GM23338 (cell line): ENCODE results near the gene C4A. TPM values are rescaled to one million over a fixed set of nuclear protein-coding genes. Genes with fewer than 3 reads are reported as not detected.
A peak's percentile ranks its signal among the peaks of the same experiment; 100 is the strongest.
"Not testable (repeated sequence)": the region's sequence is repeated elsewhere in the genome, so short reads cannot be mapped to it uniquely, and the experiment has no call there.

Source experiments
- ATAC-seq: fragments of 200-7000 bp; cut with Tn5 transposase; 3 replicates; pipeline ENCODE4 v1.9.1; 2020
- DNase-seq: peaks from one replicate; pipeline ENCODE4 v3.0.0-alpha.2; 2015; ENCODE audit warnings: low spot score
- H2AFZ ChIP-seq: fragments of 200-600 bp; sonication (generic); 2 replicates; pipeline ENCODE4 v1.8.0; 2016; ENCODE audit warnings: antibody characterized with exemption, mild to moderate bottlenecking, moderate library complexity
- H3F3A ChIP-seq: fragments of 200-600 bp; sonication (generic); replicated peaks from 2 replicates; pipeline ENCODE4 v1.8.0; 2017; ENCODE audit warnings: antibody characterized with exemption, mixed run types, low read depth
- H3K27ac ChIP-seq: fragments of 200-600 bp; sonication (generic); 2 replicates; pipeline ENCODE4 v1.6.1; 2016; ENCODE audit warnings: low read depth
- H3K27me3 ChIP-seq: fragments of 200-600 bp; sonication (generic); 2 replicates; pipeline ENCODE4 v1.8.0; 2016; ENCODE audit warnings: mild to moderate bottlenecking, mixed run types, moderate library complexity; ENCODE audit not compliant: insufficient read depth
- H3K36me3 ChIP-seq: fragments of 200-600 bp; sonication (generic); 2 replicates; pipeline ENCODE4 v1.8.0; 2016; ENCODE audit warnings: mild to moderate bottlenecking; ENCODE audit not compliant: insufficient read depth
- H3K4me1 ChIP-seq: fragments of 200-600 bp; sonication (generic); 2 replicates; pipeline ENCODE4 v1.8.0; 2016; ENCODE audit warnings: mild to moderate bottlenecking, moderate library complexity; ENCODE audit not compliant: insufficient read depth
- H3K4me2 ChIP-seq: fragments of 200-600 bp; sonication (generic); 2 replicates; pipeline ENCODE4 v1.7.1; 2017; ENCODE audit warnings: mixed run types
- H3K4me3 ChIP-seq: fragments of 200-600 bp; sonication (generic); 2 replicates; pipeline ENCODE4 v1.6.1; 2016; ENCODE audit warnings: mixed run types
- H3K79me2 ChIP-seq: fragments of 200-600 bp; sonication (generic); replicated peaks from 2 replicates; pipeline ENCODE4 v1.8.0; 2017; ENCODE audit warnings: mild to moderate bottlenecking; ENCODE audit not compliant: insufficient read depth
- H3K9me2 ChIP-seq: fragments of 200-600 bp; sonication (generic); 2 replicates; pipeline ENCODE4 v1.8.0; 2017; ENCODE audit not compliant: insufficient read depth
- H4K20me1 ChIP-seq: fragments of 200-600 bp; sonication (generic); replicated peaks from 2 replicates; pipeline ENCODE4 v1.8.0; 2017; ENCODE audit warnings: mild to moderate bottlenecking; ENCODE audit not compliant: insufficient read depth
- H3K27ac Mint-ChIP-seq: 2 replicates; pipeline ENCODE4 v1.8.0; 2020; ENCODE audit warnings: inconsistent platforms, mild to moderate bottlenecking, moderate library complexity, mixed read lengths
- H3K27me3 Mint-ChIP-seq: 3 replicates; pipeline ENCODE4 v1.8.0; 2022; ENCODE audit warnings: low read depth, mild to moderate bottlenecking, moderate library complexity, mixed read lengths, inconsistent platforms; ENCODE audit not compliant: insufficient read depth, poor library complexity
- H3K36me3 Mint-ChIP-seq: 3 replicates; pipeline ENCODE4 v1.8.0; 2021; ENCODE audit warnings: low read depth, mild to moderate bottlenecking, inconsistent platforms, moderate library complexity, mixed read lengths
- H3K4me1 Mint-ChIP-seq: 3 replicates; pipeline ENCODE4 v1.8.0; 2020; ENCODE audit warnings: mild to moderate bottlenecking, inconsistent platforms, mixed read lengths
- H3K4me3 Mint-ChIP-seq: 3 replicates; pipeline ENCODE4 v1.8.0; 2021; ENCODE audit warnings: moderate library complexity, mild to moderate bottlenecking, inconsistent platforms, mixed read lengths
- H3K9me3 Mint-ChIP-seq: 3 replicates; pipeline ENCODE4 v1.8.0; 2020; ENCODE audit warnings: moderate library complexity, mild to moderate bottlenecking, inconsistent platforms, mixed read lengths
- polyA plus RNA-seq: library from polyadenylated mRNA; unstranded; fragments of >200 nt; fragmentation: Nextera tagmentation; extraction: Ambion mirVana; gene quantifications from 2 replicates; pipeline ENCODE4 v1.2.1, GENCODE V29; 2016
- total RNA-seq: library from RNA; depleted of rRNA; stranded (reverse); fragments of >200 nt; shearing (Covaris generic); gene quantifications from 2 replicates; pipeline ENCODE4 v1.2.3, GENCODE V29; 2014

C4A gene
- total and polyA plus RNA-seq, 2 experiments from 2014 or later: 0.48 to 0.97 TPM

DNA sequence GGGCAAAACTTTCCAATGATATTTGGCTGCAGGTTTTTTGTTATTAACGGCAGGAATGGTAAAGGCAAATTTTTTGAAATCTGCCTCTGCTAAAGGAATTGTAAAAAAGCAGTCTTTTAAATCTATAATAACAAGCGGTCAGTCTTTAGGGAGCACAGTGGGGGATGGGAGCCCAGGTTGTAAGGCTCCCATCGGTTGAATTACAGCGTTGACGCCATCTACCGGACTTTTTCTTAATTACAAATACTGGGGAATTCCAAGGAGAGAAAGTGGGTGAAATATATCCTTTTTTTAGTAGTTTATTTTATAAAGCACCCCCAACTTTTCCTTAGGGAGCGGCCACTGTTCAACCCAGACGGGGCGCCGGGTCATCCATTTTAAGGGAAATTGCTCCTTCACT is 40.2 kb downstream of the C4A start:
- not testable (repeated sequence) for H3K9me3 Mint-ChIP-seq

DNA sequence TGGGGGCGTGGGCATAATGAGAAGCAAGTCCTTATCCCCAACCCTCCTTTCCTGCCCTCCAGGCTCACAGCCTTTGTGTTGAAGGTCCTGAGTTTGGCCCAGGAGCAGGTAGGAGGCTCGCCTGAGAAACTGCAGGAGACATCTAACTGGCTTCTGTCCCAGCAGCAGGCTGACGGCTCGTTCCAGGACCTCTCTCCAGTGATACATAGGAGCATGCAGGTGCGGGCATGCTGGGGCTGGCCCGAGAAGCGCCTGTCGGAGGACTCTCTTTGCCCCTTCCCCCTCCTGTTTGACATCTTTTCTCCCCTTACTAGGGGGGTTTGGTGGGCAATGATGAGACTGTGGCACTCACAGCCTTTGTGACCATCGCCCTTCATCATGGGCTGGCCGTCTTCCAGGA is 46.8 kb downstream of the C4A start:
- H3K36me3 Mint-ChIP-seq, H3K27me3 Mint-ChIP-seq, H3K9me3 Mint-ChIP-seq: not testable (repeated sequence)

More for the DNA sequence above, 40.2 kb downstream of the C4A start:
- H3K4me1 Mint-ChIP-seq, H3K27me3 ChIP-seq, H3K9me2 ChIP-seq, H3K36me3 ChIP-seq, H3K27me3 Mint-ChIP-seq, H3K36me3 Mint-ChIP-seq, H3K4me3 ChIP-seq, H2AFZ ChIP-seq, H3K4me3 Mint-ChIP-seq, H3K27ac Mint-ChIP-seq, H3K4me1 ChIP-seq, H3K4me2 ChIP-seq, H3F3A ChIP-seq, H3K79me2 ChIP-seq, DNase-seq, H4K20me1 ChIP-seq, H3K27ac ChIP-seq: not testable (repeated sequence)
- ATAC-seq: peak; percentile 78

DNA sequence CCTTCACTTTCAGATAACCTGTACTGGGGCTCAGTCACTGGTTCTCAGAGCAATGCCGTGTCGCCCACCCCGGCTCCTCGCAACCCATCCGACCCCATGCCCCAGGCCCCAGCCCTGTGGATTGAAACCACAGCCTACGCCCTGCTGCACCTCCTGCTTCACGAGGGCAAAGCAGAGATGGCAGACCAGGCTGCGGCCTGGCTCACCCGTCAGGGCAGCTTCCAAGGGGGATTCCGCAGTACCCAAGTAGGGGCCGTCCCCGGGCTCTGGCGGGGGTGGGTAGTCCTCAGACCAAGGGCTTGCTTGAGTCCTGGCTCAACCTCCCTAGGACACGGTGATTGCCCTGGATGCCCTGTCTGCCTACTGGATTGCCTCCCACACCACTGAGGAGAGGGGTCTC is 47.7 kb downstream of the C4A start:
- ATAC-seq: not testable (repeated sequence)

More for the DNA sequence above, 46.8 kb downstream of the C4A start:
- not testable (repeated sequence) for H3K27me3 ChIP-seq, H2AFZ ChIP-seq, H3K4me3 ChIP-seq, H3K4me1 ChIP-seq, H3K4me1 Mint-ChIP-seq, H3K27ac Mint-ChIP-seq, H3K9me2 ChIP-seq, H3K36me3 ChIP-seq, DNase-seq, H4K20me1 ChIP-seq, H3K79me2 ChIP-seq, H3K4me2 ChIP-seq, H3K4me3 Mint-ChIP-seq, ATAC-seq, H3K27ac ChIP-seq, H3F3A ChIP-seq

DNA sequence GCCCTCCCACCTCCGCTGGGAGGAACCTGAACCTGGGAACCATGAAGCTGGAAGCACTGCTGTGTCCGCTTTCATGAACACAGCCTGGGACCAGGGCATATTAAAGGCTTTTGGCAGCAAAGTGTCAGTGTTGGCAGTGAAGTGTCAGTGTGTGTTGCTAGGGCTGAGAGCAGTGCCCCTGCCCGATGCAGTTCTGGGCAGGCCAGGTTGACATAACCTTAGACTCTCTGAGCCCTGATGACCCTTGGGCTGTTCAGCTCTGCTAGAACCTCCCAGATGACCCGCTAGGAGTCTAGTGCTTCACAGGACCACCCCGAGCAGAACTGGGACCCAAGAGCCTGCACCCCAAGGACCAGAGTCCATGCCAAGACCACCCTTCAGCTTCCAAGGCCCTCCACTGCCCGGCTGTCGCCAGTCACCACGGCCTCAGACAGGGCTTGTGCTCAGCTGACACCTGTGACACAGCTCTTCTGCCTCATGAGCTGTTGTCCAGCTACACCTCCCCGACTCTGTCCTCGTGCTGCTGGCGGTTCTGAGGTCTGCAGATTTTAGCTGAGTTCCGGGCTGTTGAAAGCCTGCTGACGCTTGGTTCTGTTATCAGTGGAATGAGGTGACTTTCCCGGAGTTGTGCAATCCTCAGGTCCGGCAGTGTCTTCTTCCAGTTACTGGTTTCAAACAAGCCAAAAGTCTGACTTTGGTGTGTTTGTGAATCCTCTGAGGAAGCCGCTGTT is 53.6 kb downstream of the C4A start:
- not testable (repeated sequence) for H3K4me3 Mint-ChIP-seq, H3K4me1 ChIP-seq, H3K27me3 ChIP-seq, H3K4me3 ChIP-seq, H3K4me2 ChIP-seq, H3K27me3 Mint-ChIP-seq, ATAC-seq, H3K9me2 ChIP-seq, H2AFZ ChIP-seq, H4K20me1 ChIP-seq, H3K9me3 Mint-ChIP-seq, H3K27ac ChIP-seq, DNase-seq, H3K36me3 Mint-ChIP-seq, H3F3A ChIP-seq, H3K79me2 ChIP-seq, H3K4me1 Mint-ChIP-seq, H3K27ac Mint-ChIP-seq, H3K36me3 ChIP-seq

More for the DNA sequence above, 47.7 kb downstream of the C4A start:
- H2AFZ ChIP-seq, H3F3A ChIP-seq, H3K4me1 Mint-ChIP-seq, H3K4me1 ChIP-seq, H3K9me2 ChIP-seq, H3K27ac ChIP-seq, H3K4me3 Mint-ChIP-seq, H3K36me3 Mint-ChIP-seq, H3K36me3 ChIP-seq, H3K4me3 ChIP-seq, H3K4me2 ChIP-seq, H3K79me2 ChIP-seq, DNase-seq, H3K27me3 ChIP-seq, H4K20me1 ChIP-seq, H3K9me3 Mint-ChIP-seq, H3K27me3 Mint-ChIP-seq, H3K27ac Mint-ChIP-seq: not testable (repeated sequence)

DNA sequence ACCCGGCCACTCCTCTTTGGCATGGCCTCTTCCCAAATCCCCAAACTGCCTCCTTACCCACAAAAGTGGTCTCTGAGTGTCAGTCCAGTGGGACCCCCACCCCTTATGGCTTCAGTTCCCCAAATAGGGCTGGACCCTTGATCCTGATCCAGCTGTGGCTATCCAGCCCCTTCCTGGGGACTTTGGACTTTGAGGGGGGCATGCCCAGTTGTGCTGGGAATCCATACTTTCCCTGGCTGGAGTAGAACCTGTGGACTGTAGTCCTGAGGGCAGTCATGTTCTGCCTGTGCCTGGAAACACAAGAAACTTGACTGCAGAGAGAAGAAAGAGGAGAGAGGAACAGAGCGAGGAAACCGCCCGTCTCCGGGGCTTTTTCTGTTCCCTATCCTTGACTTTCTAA is 55.3 kb downstream of the C4A start:
- not testable (repeated sequence) for H3K79me2 ChIP-seq, H3K4me3 ChIP-seq, H3K4me3 Mint-ChIP-seq, H3K36me3 ChIP-seq, H3K36me3 Mint-ChIP-seq, DNase-seq, H3K27me3 ChIP-seq, H3K4me1 Mint-ChIP-seq, H3K4me1 ChIP-seq, H3K9me3 Mint-ChIP-seq, H2AFZ ChIP-seq, H3K9me2 ChIP-seq, H3K27me3 Mint-ChIP-seq, H3K27ac Mint-ChIP-seq, H4K20me1 ChIP-seq, H3F3A ChIP-seq, H3K27ac ChIP-seq, ATAC-seq, H3K4me2 ChIP-seq

DNA sequence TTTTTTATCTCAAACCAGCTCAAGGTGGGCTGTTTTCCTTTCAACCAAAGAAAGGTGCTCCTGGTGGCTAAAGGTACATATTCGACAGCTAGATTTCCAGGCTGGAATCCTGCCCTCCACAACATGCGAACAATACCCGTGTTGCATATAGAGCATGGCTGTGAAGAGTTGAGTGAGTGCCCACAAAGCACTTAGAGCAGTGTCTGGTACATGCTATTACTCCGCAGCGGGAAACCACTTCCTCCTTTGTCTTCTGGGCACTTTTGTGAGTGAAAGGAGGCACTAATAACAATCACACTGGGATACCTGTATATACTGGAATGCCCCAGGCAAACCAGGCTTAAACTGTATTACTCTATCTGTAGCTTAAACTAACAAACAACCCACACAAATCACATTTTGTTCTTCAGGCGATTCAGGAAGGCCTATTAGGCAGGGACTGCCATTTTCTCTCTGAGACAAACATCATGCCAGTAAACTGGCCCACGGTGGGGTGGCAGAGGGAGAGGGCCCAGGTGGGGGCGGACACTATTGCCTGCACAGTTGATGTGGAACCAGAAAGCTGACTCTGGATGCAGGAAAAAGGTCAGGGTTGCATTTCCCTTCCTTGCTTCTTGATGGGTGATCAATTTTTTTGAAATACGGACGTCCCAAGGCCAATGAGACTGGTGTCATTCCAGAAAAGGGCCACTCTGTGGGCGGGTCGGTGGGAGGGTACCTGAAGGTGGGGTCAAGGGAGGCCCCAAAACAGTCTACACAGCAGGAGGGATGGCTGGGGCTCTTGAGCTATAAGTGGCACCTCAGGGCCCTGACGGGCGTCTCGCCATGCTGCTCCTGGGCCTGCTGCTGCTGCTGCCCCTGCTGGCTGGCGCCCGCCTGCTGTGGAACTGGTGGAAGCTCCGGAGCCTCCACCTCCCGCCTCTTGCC is 56.0 kb downstream of the C4A start, which contains the start of gene CYP21A2:
Gene CYP21A2 (plus strand): TSS at position 818 of the 927 bp plus-strand sequence. CDS start 8 bp downstream, at position 826.
- H3K4me1 Mint-ChIP-seq, ATAC-seq, H3K36me3 ChIP-seq, H3K4me2 ChIP-seq, H3K9me3 Mint-ChIP-seq, H3K36me3 Mint-ChIP-seq, H3F3A ChIP-seq, H3K27me3 ChIP-seq, DNase-seq, H3K4me1 ChIP-seq, H3K9me2 ChIP-seq, H3K27me3 Mint-ChIP-seq, H3K4me3 Mint-ChIP-seq, H3K79me2 ChIP-seq, H4K20me1 ChIP-seq, H2AFZ ChIP-seq, H3K27ac Mint-ChIP-seq, H3K27ac ChIP-seq, H3K4me3 ChIP-seq: not testable (repeated sequence)
